DMS79 treated with DMSO at 0.1 percent for 48 hours (cell line): ENCODE data around the gene TOP1.
A peak's percentile ranks its signal among the peaks of the same experiment; 100 is the strongest.
"Not testable (repeated sequence)": the region's sequence is repeated elsewhere in the genome, so short reads cannot be mapped to it uniquely, and the experiment has no call there.

Source experiments
- DNase-seq: peaks from one replicate; lab custom pipeline; 2025; lab: John Stamatoyannopoulos, UW

The TOP1 gene

DNA sequence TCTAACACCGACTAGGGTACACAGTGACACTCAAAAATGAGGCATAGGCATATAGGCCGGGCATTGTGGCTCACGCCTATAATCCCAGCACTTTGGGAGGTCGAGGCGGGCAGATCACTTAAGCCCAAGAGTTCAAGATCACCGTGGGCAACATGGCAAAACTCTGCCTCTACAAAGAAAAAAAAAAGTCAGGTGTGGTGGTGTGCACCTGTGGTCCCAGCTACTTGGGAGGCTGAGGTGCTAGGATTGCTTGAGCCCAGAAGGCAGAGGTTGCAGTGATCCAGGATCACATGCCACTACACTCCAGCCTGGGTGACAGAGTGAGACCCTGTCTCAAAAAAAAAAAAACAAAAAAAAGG lies 24.7 kb upstream of the TOP1 start:
- DNase-seq = not testable (repeated sequence)

DNA sequence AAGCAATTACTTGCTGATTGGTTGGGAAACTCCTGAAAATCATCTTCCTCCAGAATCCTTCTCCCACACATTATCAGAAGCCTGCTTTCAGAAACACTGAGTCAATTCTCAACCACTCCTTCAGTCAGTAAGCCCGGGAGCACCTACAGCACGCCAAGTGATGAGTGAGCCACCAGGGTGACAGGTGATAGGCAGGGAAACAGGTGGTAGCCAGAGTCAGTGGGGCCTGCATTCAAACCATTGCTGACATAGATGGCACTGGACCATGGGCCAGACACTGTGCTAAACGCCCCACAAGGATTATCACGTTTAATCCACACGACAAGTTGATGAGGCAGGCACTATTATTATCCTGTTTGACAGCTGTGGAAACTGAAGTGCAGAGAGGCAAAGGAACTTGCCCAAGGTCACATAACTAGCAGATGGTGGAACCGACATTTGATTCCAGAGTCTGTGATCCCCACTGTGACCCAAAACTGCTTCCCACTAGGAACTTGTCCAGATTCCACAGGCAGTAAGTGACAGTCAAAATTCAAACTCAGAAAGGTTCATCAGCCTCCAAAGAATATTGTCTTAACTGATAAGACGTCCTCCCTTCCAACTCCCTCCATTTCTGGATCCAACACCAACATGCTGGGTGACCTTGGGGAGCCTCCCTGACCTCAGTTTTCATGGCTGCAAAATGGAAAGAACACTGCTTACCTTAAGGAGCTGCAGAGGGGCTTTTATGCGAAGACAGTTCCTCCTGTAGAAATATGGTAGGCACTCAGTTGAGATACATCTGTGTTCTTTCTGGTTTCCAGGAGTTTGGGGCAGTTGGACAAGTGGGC lies 23.9 kb upstream of the TOP1 start:
- DNase-seq = no peak

DNA sequence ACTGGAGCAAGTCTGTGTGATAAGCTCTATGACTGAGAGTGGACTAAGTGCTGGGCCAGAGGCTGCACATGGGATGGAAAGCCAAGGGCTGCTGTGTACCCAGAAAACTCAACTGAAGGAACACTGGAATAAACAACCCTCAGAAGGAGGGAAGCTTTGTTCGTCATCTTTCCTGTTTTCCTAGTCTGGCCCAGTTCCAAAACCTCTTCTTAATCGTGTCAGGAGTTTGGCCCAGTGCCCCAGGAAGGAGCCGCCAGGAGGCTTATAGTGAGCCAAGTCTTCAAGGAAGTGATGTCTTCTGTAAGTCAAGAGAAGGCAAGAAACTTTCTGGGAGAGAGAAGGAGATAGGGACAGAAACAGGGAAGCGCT lies 23.3 kb upstream of the TOP1 start:
- DNase-seq = peak; percentile 29

DNA sequence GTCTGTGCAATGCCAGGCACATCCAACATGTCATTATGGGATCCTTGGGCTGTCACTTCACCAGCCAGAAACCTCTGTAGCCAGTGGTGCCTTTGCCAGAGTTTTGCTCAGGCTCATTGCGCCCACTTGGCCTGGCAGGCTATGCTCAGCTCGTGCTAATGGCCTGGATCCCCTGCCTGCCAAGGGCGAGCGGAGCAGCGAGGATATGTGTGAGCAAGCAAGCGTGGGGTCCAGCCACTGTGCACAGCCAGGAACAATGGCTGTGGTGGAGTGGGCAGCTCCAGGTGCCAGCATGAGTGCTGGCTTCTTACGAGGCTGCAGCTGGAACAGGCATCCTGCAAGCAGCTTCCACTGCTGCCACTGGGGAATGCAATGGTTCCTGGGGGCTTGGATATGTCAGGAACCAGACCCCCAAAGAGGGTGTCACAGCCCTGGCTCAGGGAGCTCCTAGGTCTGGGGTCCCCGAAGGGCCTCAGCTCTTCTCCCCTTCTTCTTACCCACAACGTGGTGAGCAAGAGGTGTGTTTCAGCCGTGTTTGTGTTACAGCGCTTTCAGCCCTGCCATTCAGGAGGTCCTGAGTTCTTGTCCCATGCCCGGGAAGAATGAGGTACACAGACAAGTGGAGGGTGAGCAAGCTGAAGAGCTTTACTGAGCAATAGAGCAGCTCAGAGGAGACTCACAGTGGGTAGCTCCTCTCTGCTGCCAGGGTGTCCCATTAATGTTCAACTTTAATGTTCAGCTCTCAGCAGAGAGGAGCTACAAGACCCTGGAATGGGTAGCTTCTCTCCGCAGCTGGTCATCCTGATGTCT lies 22.3 kb upstream of the TOP1 start:
- DNase-seq = no peak

- no peak for DNase-seq
These were observed 21.6 kb upstream of the TOP1 start for GRCh38 chr20:41006936-41007474.

- no peak for DNase-seq
These were observed 21.1 kb upstream of the TOP1 start for GRCh38 chr20:41007481-41007880.

- no peak for DNase-seq
These were observed 18.7 kb upstream of the TOP1 start for GRCh38 chr20:41009946-41010345.

- DNase-seq = no peak
These were observed 17.0 kb upstream of the TOP1 start for GRCh38 chr20:41011551-41012067.

GRCh38 chr20:41014561-41015088 lies 14.0 kb upstream of the TOP1 start:
- no peak for DNase-seq

DNA sequence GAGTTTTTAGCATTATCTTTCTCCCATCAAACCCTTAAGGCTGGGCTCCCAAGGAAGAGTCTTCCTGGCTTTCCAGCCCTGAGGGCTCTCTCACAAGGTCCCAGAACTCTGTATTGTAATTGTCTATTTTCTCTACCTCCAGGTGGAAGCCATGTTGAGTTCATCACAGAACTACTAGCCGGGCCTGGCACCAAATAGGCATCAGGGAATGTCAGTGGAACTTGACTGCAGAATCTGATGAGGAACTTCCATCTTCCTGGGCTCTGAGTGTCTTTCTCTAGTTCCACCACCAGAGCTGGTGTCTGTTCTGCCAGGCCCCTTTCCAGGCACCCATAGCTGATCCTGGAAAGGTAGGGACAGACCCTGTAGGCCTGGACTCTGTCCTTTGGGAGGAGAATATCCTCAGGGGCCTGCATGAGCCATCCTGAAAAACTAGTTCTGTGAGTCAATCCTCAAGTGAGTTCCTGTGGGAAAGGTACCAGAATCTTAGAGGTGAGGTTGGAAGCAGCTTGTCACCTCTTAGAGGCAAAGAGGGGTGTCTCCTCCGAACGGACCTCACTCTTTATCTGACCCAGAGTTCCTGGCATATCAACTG lies 11.1 kb upstream of the TOP1 start:
- no peak for DNase-seq

GRCh38 chr20:41018153-41018552 lies 10.5 kb upstream of the TOP1 start:
- DNase-seq = no peak

GRCh38 chr20:41023549-41023948 lies 5.1 kb upstream of the TOP1 start:
- no peak for DNase-seq

- no peak for DNase-seq
These were observed 1.3 kb upstream of the TOP1 start for GRCh38 chr20:41027366-41027765.

DNA sequence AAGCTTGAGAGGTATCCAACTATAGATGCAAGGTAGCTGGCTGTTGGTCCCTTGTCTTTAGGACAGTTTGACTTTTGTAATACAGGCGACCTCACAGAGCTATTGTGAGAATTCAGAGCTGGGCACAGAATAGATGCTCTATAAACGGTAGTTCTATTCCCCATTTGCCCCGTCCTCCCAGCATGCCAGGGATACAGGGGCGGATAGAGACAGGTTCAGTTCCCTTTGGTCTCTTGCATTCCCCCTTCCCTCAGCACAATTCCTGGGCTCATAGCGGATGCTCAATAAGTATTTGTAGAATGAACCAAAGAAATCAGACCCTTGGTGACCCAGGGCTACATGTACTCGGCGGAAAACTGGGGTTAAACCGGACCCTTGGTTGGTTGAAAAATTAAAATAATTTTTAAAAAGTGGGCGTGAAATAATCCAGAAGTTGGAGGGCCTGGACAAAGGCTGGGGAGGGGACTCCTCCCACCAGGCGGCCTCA lies 707 bp upstream of the TOP1 start:
- no peak for DNase-seq

DNA sequence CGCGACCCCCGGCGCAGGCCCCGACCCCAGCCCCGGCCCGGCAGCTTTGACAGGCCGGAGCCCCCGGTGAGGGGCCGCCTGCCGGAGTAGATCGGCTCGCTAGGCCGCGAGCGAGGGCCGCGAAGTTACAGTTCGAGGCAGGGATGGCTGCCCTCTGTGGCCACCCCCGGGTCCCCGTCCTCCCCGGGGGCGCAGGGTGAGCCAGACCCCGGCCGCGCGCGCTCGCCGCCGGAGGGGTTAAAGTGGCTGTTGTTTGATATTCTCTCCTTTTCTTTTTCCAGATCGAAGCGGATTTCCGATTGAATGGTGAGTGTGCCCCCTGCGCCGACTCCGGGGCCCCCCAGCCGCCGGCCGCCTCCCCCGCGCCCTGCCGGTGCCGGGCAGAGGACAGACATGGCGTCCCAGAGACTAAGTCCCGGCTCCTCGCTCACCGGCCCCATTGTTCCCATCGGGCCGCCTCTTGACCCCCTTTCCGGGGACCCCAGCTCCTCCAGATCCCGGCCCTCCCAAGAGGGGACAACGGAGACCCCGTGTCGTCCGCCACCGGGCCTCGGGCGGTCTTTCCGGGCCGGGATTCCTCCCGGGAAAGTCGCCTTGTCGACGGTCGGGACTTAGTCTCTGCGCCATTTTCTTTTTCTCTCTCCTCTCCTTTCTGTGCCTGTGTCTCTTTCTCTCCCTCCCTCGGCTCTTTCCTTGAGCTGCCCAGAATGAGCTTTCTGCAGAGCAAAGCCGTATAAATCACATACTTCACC lies 704 bp downstream of the TOP1 start:
- DNase-seq = peak; percentile 10

DNA sequence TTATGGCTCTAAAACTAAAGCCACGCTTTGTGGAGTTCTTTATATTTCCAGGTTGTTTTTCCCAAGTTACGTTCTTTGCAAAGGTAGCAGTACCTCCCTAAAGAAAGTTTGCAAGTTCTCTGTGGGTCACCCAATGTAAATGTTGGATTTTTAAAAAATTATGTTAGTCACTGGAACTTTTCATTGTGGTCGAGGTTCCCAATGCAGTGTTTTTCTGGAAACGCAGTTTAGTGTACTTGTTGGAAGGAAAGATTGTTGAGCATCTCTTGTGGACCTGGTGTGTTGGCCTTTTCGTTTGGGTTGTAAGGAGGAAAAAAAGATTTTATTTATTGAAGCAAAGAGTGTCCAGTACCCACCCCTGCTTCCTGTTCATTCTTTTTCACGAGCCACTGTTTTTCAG lies 1.4 kb downstream of the TOP1 start:
- no peak for DNase-seq

DNA sequence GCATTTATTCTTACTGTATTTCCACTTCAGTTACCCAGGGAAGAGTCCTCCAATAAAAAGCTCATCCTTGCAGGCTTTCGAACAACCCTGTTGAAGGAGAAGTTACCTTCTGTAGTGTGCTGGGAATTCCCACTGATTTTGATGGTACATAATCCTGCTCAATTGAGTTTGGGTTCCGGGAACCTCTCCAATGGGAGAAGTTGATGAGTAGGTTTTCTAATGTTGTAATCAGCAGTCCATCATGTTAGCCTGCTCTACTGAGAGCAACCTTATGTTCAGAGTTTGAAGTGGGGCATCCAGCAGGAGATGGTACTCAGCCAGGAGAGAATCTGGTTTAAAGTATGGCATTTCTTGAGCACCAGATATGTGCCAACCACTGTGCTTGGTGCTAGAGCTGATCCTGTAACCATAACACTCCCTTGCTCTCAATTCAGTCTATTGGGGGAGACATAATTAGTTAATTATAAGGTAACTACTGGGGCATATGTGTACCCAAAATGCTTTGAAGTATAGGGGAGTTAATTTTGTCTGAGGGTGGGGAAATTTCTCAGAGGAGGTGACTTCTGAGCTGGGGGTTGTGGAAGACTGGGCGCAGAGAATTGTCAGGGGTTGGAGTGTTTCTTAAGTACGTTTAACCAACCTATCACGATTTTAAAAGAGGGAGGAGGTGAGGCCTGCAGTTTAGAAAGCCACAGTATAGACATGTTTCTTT lies 2.1 kb downstream of the TOP1 start:
- DNase-seq = peak; percentile 3

GRCh38 chr20:41031243-41031619 lies 2.6 kb downstream of the TOP1 start:
- DNase-seq = no peak

DNA sequence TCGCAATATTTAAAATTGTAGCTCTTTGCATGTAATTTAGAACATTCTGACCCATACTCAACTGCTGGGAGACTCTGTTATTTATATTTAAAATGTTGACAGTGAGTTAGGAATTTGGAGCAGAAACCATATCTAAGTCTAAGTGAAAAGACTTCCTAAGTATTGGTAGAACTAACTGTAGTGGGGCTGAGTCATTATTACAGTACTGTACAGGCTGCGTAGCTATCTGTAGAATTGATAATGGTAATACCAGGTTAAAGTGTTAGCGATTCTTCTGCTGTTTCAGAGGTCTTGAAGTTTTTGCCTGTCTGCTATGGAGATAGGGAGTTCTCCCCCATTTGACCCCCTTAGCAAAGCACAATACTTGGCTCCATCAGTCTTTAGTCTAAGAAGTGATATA lies 3.6 kb downstream of the TOP1 start:
- DNase-seq = no peak

GRCh38 chr20:41034239-41034638 lies 5.6 kb downstream of the TOP1 start:
- no peak for DNase-seq

DNA sequence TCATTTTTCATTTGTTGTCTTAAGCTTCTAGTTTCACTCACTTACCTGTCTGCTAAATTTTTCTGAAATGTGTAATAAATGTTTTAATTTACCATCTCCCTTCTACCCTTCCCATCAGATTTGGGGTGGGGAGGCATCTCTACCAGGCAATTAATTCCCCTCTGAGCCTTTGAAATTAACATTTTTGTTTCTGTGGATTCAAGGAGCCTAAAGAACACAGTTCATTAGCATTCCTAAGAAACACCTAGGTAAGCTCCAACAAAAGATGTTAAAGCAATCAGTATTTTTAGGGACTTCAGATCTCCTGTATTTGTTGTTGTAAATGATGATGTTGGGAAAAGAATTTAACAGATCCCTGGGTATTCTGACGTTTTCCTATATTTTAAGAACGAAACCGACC lies 6.6 kb downstream of the TOP1 start:
- DNase-seq = no peak
